Measurements from ENCODE around the gene APLF. TPM values are rescaled to one million over a fixed set of nuclear protein-coding genes. Genes with fewer than 3 reads are reported as not detected.
A peak's percentile ranks its signal among the peaks of the same experiment; 100 is the strongest.

APLF gene
- total and polyA plus RNA-seq, 2 experiments from 2014 or later, result 3.0 to 3.7 TPM

DNA sequence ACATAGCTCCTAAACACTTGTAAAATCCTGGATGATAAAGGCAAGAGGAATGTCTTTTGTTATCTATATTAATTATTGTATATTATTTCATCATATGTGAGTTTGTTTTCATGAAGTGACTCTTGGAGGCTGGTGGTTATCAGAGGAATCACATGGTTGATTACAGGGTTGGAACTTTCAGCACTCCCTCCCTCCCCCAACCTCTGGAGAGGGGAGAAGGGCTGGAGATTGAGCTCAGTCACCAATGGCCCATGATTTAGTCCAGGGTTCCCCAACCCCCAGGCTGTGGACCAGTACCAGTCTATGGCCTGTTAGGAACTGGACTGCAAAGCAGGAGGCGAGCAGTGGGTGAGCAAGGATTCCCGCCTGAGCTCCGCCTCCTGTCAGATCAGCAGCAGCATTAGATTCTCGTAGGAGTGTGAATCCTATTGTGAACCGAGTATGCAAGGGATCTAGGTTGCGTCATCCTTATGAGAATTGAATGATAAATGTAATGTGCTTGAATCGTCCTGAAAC lies 38.0 kb upstream of the APLF start:
- Histone ChIP-seq H3F3A (replicated peaks; ENCODE audit: low read depth) (no peaks in the 10 kb centered on the region), H2AFZ (peak overlapping the region; percentile 89; the same call in 1 of the 2 replicates), H3K36me3 (ENCODE audit: insufficient read depth) (no peaks in the 10 kb centered on the region), H3K79me2 (replicated peaks; ENCODE audit: insufficient read depth) (no peaks in the 10 kb centered on the region), H3K4me3 (no peak overlapping the region), H3K27me3 (ENCODE audit: insufficient read depth) (no peaks in the 10 kb centered on the region), H3K27ac (ENCODE audit: low read depth) (no peak overlapping the region), H4K20me1 (replicated peaks; ENCODE audit: insufficient read depth) (no peaks in the 10 kb centered on the region), H3K4me2 (no peak overlapping the region), H3K4me1 (ENCODE audit: insufficient read depth) (no peaks in the 10 kb centered on the region), H3K9me2 (ENCODE audit: insufficient read depth) (peaks cover under 1% of the 10 kb centered on the region; the same call in 1 of the 2 replicates)
- ATAC-seq (no peak), DNase-seq (ENCODE audit: low spot score) (no peak)
- H3K27me3 Mint-ChIP-seq (ENCODE audit: insufficient read depth, low read depth, poor library complexity), result peaks cover 2% of the 10 kb centered on the region
- no peak overlapping the region for H3K4me3 Mint-ChIP-seq
- TF ChIP-seq ZNF114 (CRISPR knock-in tag; IDR thresholded peaks at IDR 0.05), result no peak
- TF ChIP-seq, protein P1, sequence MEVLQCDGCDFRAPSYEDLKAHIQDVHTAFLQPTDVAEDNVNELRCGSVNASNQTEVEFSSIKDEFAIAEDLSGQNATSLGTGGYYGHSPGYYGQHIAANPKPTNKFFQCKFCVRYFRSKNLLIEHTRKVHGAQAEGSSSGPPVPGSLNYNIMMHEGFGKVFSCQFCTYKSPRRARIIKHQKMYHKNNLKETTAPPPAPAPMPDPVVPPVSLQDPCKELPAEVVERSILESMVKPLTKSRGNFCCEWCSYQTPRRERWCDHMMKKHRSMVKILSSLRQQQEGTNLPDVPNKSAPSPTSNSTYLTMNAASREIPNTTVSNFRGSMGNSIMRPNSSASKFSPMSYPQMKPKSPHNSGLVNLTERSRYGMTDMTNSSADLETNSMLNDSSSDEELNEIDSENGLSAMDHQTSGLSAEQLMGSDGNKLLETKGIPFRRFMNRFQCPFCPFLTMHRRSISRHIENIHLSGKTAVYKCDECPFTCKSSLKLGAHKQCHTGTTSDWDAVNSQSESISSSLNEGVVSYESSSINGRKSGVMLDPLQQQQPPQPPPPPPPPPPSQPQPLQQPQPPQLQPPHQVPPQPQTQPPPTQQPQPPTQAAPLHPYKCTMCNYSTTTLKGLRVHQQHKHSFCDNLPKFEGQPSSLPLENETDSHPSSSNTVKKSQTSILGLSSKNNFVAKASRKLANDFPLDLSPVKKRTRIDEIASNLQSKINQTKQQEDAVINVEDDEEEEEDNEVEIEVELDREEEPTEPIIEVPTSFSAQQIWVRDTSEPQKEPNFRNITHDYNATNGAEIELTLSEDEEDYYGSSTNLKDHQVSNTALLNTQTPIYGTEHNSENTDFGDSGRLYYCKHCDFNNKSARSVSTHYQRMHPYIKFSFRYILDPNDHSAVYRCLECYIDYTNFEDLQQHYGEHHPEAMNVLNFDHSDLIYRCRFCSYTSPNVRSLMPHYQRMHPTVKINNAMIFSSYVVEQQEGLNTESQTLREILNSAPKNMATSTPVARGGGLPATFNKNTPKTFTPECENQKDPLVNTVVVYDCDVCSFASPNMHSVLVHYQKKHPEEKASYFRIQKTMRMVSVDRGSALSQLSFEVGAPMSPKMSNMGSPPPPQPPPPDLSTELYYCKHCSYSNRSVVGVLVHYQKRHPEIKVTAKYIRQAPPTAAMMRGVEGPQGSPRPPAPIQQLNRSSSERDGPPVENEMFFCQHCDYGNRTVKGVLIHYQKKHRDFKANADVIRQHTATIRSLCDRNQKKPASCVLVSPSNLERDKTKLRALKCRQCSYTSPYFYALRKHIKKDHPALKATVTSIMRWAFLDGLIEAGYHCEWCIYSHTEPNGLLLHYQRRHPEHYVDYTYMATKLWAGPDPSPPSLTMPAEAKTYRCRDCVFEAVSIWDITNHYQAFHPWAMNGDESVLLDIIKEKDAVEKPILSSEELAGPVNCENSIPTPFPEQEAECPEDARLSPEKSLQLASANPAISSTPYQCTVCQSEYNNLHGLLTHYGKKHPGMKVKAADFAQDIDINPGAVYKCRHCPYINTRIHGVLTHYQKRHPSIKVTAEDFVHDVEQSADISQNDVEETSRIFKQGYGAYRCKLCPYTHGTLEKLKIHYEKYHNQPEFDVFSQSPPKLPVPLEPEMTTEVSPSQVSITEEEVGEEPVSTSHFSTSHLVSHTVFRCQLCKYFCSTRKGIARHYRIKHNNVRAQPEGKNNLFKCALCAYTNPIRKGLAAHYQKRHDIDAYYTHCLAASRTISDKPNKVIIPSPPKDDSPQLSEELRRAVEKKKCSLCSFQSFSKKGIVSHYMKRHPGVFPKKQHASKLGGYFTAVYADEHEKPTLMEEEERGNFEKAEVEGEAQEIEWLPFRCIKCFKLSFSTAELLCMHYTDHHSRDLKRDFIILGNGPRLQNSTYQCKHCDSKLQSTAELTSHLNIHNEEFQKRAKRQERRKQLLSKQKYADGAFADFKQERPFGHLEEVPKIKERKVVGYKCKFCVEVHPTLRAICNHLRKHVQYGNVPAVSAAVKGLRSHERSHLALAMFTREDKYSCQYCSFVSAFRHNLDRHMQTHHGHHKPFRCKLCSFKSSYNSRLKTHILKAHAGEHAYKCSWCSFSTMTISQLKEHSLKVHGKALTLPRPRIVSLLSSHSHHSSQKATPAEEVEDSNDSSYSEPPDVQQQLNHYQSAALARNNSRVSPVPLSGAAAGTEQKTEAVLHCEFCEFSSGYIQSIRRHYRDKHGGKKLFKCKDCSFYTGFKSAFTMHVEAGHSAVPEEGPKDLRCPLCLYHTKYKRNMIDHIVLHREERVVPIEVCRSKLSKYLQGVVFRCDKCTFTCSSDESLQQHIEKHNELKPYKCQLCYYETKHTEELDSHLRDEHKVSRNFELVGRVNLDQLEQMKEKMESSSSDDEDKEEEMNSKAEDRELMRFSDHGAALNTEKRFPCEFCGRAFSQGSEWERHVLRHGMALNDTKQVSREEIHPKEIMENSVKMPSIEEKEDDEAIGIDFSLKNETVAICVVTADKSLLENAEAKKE (CRISPR knock-in tag; IDR thresholded peaks at IDR 0.05), result no peak
- TF ChIP-seq, protein P2, sequence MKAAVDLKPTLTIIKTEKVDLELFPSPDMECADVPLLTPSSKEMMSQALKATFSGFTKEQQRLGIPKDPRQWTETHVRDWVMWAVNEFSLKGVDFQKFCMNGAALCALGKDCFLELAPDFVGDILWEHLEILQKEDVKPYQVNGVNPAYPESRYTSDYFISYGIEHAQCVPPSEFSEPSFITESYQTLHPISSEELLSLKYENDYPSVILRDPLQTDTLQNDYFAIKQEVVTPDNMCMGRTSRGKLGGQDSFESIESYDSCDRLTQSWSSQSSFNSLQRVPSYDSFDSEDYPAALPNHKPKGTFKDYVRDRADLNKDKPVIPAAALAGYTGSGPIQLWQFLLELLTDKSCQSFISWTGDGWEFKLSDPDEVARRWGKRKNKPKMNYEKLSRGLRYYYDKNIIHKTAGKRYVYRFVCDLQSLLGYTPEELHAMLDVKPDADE (IDR thresholded peaks at IDR 0.05), result no peak
- no peak for TF ChIP-seq JUNB (IDR thresholded peaks at IDR 0.05; ENCODE audit: unreplicated experiment)
- TF ChIP-seq CREB1 (CRISPR knock-in tag; IDR thresholded peaks at IDR 0.05; ENCODE audit: low read depth), result no peak
- no peak for TF ChIP-seq EZH2phosphoT487 (IDR thresholded peaks at IDR 0.05; ENCODE audit: unreplicated experiment)
- TF ChIP-seq STAT1 (IDR thresholded peaks at IDR 0.05; ENCODE audit: unreplicated experiment), result no peak
- no peak for TF ChIP-seq ZNF331 (CRISPR knock-in tag; IDR thresholded peaks at IDR 0.05; ENCODE audit: low read depth)
- no peak for TF ChIP-seq NANOG (IDR thresholded peaks at IDR 0.05; ENCODE audit: borderline replicate concordance)
- TF ChIP-seq EZH2 (IDR thresholded peaks at IDR 0.05; ENCODE audit: low read depth, unreplicated experiment), result no peak
- TF ChIP-seq, protein P3, sequence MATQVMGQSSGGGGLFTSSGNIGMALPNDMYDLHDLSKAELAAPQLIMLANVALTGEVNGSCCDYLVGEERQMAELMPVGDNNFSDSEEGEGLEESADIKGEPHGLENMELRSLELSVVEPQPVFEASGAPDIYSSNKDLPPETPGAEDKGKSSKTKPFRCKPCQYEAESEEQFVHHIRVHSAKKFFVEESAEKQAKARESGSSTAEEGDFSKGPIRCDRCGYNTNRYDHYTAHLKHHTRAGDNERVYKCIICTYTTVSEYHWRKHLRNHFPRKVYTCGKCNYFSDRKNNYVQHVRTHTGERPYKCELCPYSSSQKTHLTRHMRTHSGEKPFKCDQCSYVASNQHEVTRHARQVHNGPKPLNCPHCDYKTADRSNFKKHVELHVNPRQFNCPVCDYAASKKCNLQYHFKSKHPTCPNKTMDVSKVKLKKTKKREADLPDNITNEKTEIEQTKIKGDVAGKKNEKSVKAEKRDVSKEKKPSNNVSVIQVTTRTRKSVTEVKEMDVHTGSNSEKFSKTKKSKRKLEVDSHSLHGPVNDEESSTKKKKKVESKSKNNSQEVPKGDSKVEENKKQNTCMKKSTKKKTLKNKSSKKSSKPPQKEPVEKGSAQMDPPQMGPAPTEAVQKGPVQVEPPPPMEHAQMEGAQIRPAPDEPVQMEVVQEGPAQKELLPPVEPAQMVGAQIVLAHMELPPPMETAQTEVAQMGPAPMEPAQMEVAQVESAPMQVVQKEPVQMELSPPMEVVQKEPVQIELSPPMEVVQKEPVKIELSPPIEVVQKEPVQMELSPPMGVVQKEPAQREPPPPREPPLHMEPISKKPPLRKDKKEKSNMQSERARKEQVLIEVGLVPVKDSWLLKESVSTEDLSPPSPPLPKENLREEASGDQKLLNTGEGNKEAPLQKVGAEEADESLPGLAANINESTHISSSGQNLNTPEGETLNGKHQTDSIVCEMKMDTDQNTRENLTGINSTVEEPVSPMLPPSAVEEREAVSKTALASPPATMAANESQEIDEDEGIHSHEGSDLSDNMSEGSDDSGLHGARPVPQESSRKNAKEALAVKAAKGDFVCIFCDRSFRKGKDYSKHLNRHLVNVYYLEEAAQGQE (IDR thresholded peaks at IDR 0.05; ENCODE audit: unreplicated experiment), result no peak
- TF ChIP-seq POLR2AphosphoS5 (IDR thresholded peaks at IDR 0.05; ENCODE audit: low read depth), result no peak
- TF ChIP-seq, protein P4, sequence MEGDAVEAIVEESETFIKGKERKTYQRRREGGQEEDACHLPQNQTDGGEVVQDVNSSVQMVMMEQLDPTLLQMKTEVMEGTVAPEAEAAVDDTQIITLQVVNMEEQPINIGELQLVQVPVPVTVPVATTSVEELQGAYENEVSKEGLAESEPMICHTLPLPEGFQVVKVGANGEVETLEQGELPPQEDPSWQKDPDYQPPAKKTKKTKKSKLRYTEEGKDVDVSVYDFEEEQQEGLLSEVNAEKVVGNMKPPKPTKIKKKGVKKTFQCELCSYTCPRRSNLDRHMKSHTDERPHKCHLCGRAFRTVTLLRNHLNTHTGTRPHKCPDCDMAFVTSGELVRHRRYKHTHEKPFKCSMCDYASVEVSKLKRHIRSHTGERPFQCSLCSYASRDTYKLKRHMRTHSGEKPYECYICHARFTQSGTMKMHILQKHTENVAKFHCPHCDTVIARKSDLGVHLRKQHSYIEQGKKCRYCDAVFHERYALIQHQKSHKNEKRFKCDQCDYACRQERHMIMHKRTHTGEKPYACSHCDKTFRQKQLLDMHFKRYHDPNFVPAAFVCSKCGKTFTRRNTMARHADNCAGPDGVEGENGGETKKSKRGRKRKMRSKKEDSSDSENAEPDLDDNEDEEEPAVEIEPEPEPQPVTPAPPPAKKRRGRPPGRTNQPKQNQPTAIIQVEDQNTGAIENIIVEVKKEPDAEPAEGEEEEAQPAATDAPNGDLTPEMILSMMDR (conservative IDR thresholded peaks at IDR 0.05; ENCODE audit: low read depth in 2 of 2), result no peak
- peaks cover 9% of the 10 kb centered on the region; the same call in 2 of the 3 replicates for H3K9me3 Mint-ChIP-seq
- H3K36me3 Mint-ChIP-seq (ENCODE audit: low read depth), result no peaks in the 10 kb centered on the region
- H3K27ac Mint-ChIP-seq, result no peak overlapping the region
- 0 out of 3 replicates have a peak, but pooled peaks cover 4% of the 10 kb centered on the region for H3K4me1 Mint-ChIP-seq
